ENCODE measurements around the gene IQGAP2.
"Not testable (repeated sequence)": the region's sequence is repeated elsewhere in the genome, so short reads cannot be mapped to it uniquely, and the experiment has no call there.

IQGAP2 gene

DNA sequence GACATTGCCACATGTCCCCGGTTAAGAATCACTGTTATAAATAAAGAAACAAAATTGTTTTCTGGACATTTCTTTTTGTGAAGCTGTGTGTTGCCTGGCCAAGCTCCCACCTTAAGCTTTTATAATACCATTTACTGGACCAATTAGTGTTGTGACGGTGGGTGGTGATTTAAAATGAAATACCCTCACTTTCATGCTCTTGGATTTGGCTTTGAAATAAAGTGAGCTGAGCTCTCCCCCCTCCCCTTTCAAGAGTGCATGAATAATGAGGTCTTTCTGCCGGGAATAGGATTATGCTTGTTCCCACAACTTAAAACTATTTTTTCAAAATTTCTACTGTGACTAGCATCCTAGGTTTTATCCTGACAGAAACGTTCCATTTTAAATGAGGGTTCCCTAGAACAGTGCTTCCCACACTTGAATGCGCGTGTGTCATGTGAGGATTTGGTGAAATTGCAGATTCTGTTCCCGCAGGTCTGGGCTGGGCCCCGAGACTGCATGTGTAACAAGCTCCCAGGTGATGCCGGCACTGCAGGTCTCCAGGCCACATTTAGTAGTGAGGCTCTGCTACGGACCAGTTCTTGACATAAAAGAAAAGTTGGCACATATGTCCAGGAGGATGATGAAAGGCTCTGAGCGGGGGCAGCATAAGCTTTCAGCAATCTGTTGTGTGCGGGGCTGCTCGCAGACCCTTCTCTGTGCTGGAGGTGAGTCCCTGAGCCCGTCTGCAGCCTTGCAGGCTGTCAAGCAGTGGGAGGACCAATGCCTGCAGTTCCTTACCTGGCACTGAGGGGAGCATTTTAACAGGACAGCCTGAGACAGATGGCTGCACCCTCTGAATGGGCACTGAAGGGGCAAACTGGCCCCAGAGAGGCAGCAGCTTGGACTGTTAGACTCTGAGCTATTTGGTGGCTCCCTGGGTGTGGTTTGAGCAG, 24.4 kb downstream of the IQGAP2 start:
- no peak for DNase-seq (ENCODE audit: extremely low read depth, insufficient read length)
- TF ChIP-seq, protein P1, sequence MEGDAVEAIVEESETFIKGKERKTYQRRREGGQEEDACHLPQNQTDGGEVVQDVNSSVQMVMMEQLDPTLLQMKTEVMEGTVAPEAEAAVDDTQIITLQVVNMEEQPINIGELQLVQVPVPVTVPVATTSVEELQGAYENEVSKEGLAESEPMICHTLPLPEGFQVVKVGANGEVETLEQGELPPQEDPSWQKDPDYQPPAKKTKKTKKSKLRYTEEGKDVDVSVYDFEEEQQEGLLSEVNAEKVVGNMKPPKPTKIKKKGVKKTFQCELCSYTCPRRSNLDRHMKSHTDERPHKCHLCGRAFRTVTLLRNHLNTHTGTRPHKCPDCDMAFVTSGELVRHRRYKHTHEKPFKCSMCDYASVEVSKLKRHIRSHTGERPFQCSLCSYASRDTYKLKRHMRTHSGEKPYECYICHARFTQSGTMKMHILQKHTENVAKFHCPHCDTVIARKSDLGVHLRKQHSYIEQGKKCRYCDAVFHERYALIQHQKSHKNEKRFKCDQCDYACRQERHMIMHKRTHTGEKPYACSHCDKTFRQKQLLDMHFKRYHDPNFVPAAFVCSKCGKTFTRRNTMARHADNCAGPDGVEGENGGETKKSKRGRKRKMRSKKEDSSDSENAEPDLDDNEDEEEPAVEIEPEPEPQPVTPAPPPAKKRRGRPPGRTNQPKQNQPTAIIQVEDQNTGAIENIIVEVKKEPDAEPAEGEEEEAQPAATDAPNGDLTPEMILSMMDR (IDR thresholded peaks at IDR 0.05; ENCODE audit: insufficient read depth, low read length, poor library complexity, severe bottlenecking): no peak
- H3K4me3 ChIP-seq (replicated peaks; ENCODE audit: low read depth, low read length): no peak overlapping the region

DNA sequence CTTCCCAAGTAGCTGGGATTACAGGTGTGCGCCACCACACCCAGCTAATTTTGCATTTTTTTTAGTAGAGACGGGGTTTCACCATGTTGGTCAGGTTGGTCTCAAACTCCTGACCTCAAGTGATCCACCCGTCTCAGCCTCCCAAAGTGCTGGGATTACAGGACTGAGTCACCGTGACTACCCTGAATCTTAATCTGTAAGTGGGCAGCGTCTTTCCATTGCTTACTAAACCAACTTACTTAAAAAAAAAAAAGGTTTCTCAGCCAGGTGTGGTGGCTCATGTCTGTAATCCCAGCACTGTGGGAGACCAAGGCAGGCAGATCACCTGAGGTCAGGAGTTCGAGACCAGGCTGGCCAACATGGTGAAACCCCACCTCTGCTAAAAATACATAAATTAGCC, 25.5 kb downstream of the IQGAP2 start:
- not testable (repeated sequence) for DNase-seq (ENCODE audit: extremely low read depth, insufficient read length); H3K4me3 ChIP-seq (replicated peaks; ENCODE audit: low read depth, low read length); H3K36me3 ChIP-seq (ENCODE audit: control insufficient read depth, insufficient read depth, low read length); H3K27me3 ChIP-seq (replicated peaks; ENCODE audit: control insufficient read depth, insufficient read depth, low read length)

More for the DNA sequence above, 24.4 kb downstream of the IQGAP2 start:
- H3K36me3 ChIP-seq (ENCODE audit: control insufficient read depth, insufficient read depth, low read length): no peaks in the 10 kb centered on the region
- no peaks in the 10 kb centered on the region for H3K27me3 ChIP-seq (replicated peaks; ENCODE audit: control insufficient read depth, insufficient read depth, low read length)

DNA sequence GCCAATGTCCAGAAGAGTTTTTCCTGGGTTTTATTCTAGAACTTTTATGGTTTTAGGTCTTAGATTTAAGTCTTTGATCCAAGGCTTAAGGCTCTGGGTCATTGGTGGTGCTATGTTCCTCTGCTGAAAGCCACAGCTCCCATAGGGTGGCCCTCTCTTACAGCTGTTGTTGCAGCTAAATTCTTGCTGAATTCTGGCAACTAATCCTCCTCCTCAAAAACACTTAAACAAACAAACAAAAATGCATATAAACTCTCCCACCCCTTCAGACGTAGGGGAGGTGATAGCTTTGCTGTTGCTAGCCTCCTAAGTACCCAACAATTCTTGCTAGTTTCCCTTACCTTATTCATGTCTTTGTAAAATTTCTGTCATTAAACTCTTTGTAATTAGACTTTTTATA, 30.2 kb downstream of the IQGAP2 start:
- TF ChIP-seq, protein P1 (IDR thresholded peaks at IDR 0.05; ENCODE audit: insufficient read depth, low read length, poor library complexity, severe bottlenecking): no peak
- no peaks in the 10 kb centered on the region for H3K36me3 ChIP-seq (ENCODE audit: control insufficient read depth, insufficient read depth, low read length)
- no peaks in the 10 kb centered on the region for H3K27me3 ChIP-seq (replicated peaks; ENCODE audit: control insufficient read depth, insufficient read depth, low read length)

DNA sequence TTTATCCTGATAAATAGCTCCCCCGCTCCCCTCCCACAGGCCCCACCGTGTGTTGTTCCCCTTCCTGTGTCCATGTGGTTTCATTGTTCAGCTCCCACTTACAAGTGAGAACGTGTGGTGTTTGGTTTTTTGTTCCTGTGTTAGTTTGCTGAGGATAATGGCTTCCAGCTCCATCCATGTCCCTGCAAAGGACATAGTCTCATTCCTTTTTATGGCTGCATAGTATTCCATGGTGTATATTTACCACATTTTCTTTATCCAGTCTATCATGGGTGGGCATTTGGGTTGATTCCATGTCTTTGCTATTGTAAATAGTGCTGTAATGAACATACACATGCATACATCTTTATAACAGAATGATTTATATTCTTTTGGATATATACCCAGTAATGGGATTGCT, 34.4 kb downstream of the IQGAP2 start:
- DNase-seq (ENCODE audit: extremely low read depth, insufficient read length); H3K36me3 ChIP-seq (ENCODE audit: control insufficient read depth, insufficient read depth, low read length); H3K4me3 ChIP-seq (replicated peaks; ENCODE audit: low read depth, low read length); H3K27me3 ChIP-seq (replicated peaks; ENCODE audit: control insufficient read depth, insufficient read depth, low read length): not testable (repeated sequence)

More for the DNA sequence above, 30.2 kb downstream of the IQGAP2 start:
- DNase-seq (ENCODE audit: extremely low read depth, insufficient read length): no peak
- H3K4me3 ChIP-seq (replicated peaks; ENCODE audit: low read depth, low read length): no peak overlapping the region

DNA sequence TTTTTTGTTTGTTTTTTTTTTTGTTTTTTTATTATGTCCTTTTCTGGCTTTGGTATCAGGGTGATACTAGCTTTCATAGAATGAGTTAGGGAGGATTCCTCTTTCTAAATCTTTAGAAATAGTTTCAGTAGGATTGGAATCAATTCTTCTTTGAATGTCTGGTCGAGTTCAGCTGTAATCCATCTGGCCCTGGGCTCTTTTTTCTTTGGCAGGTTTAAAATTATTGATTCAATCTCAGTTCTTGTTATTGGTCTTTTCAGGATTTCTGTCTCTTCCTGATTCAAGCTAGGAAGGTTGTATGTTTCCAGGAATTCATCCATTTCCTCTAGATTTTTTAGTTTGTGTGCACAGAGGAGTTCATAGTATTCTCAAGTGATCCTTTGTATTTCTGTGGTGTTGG, 34.9 kb downstream of the IQGAP2 start:
- no peaks in the 10 kb centered on the region for H3K27me3 ChIP-seq (replicated peaks; ENCODE audit: control insufficient read depth, insufficient read depth, low read length)
- H3K4me3 ChIP-seq (replicated peaks; ENCODE audit: low read depth, low read length): no peak overlapping the region
- H3K36me3 ChIP-seq (ENCODE audit: control insufficient read depth, insufficient read depth, low read length): no peaks in the 10 kb centered on the region
- no peak for DNase-seq (ENCODE audit: extremely low read depth, insufficient read length)
- TF ChIP-seq, protein P1 (IDR thresholded peaks at IDR 0.05; ENCODE audit: insufficient read depth, low read length, poor library complexity, severe bottlenecking): no peak

DNA sequence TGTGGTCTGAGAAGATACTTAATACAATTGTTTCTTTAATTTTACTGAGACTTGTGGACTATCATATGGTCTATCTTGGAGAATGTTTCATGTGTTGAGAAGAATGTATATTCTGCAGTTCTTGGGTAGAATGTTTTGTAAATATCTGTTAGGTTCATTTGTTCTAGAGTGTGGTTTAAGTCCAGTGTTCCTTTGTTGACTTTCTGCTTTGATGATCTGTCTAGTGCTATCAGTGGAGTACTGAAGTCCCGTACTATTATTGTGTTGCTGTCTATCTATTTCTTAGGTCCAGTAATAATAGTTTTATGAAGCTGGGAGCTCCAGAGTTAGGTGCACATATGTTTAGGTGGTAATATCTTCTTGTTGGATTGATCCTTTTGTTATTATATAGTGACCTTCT, 36.1 kb downstream of the IQGAP2 start:
- no peaks in the 10 kb centered on the region for H3K27me3 ChIP-seq (replicated peaks; ENCODE audit: control insufficient read depth, insufficient read depth, low read length)
- no peak overlapping the region for H3K4me3 ChIP-seq (replicated peaks; ENCODE audit: low read depth, low read length)
- TF ChIP-seq, protein P1 (IDR thresholded peaks at IDR 0.05; ENCODE audit: insufficient read depth, low read length, poor library complexity, severe bottlenecking): no peak
- no peaks in the 10 kb centered on the region for H3K36me3 ChIP-seq (ENCODE audit: control insufficient read depth, insufficient read depth, low read length)
- DNase-seq (ENCODE audit: extremely low read depth, insufficient read length): no peak

Data from GM06990 (cell line).